ENCODE results near the gene TRAPPC2. TPM values are rescaled to one million over a fixed set of nuclear protein-coding genes. Genes with fewer than 3 reads are reported as not detected.

The TRAPPC2 gene
- total RNA-seq, 1 donor from 2014 or later: 14.7 TPM

GRCh38 chrX:13755254-13755653 is 20.8 kb upstream of the TRAPPC2 start:
- TF ChIP-seq CTCF (IDR thresholded peaks at IDR 0.05): no peak
- DNase-seq (ENCODE audit: extremely low spot score, unreplicated experiment): no peak
- Mint-ChIP-seq H3K9me3 (ENCODE audit: unreplicated experiment) (no peaks in the 10 kb centered on the region), H3K27me3 (ENCODE audit: unreplicated experiment) (no peaks in the 10 kb centered on the region), H3K27ac (ENCODE audit: unreplicated experiment) (no peak overlapping the region), H3K4me3 (ENCODE audit: unreplicated experiment) (no peak overlapping the region), H3K36me3 (ENCODE audit: unreplicated experiment) (peaks cover 10% of the 10 kb centered on the region), H3K4me1 (ENCODE audit: unreplicated experiment) (no peaks in the 10 kb centered on the region)

DNA sequence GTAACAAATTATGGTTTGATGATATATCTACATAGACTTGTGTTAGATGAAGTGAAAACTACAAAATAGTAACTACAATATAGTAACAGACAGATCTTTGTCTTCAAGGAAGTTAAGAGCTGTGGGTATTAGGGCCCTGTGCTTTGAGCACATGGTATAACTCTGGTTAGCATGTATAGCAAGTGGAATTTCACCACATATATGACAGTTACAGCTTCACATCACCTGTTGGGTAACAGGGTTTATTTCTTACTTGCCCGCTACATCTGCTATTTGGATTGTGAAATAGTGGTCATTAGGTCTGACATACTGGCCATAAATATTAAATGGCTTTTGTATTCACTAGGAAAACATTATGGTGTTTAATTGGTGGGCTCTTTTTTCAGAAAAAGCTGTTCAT is 20.3 kb upstream of the TRAPPC2 start:
- no peaks in the 10 kb centered on the region for H3K4me1 Mint-ChIP-seq (ENCODE audit: unreplicated experiment)
- no peak overlapping the region for H3K27ac Mint-ChIP-seq (ENCODE audit: unreplicated experiment)
- TF ChIP-seq CTCF (IDR thresholded peaks at IDR 0.05): no peak
- peaks cover 8% of the 10 kb centered on the region for H3K36me3 Mint-ChIP-seq (ENCODE audit: unreplicated experiment)
- no peak for DNase-seq (ENCODE audit: extremely low spot score, unreplicated experiment)
- H3K4me3 Mint-ChIP-seq (ENCODE audit: unreplicated experiment): no peak overlapping the region
- no peaks in the 10 kb centered on the region for H3K9me3 Mint-ChIP-seq (ENCODE audit: unreplicated experiment)
- H3K27me3 Mint-ChIP-seq (ENCODE audit: unreplicated experiment): no peaks in the 10 kb centered on the region

GRCh38 chrX:13752646-13753045 is 18.2 kb upstream of the TRAPPC2 start:
- Mint-ChIP-seq H3K4me3 (ENCODE audit: unreplicated experiment) (no peak overlapping the region), H3K27me3 (ENCODE audit: unreplicated experiment) (no peaks in the 10 kb centered on the region), H3K4me1 (ENCODE audit: unreplicated experiment) (no peaks in the 10 kb centered on the region), H3K27ac (ENCODE audit: unreplicated experiment) (no peak overlapping the region), H3K9me3 (ENCODE audit: unreplicated experiment) (no peaks in the 10 kb centered on the region), H3K36me3 (ENCODE audit: unreplicated experiment) (peaks cover 8% of the 10 kb centered on the region)
- no peak for DNase-seq (ENCODE audit: extremely low spot score, unreplicated experiment)
- no peak for TF ChIP-seq CTCF (IDR thresholded peaks at IDR 0.05)

GRCh38 chrX:13752141-13752540 is 17.7 kb upstream of the TRAPPC2 start:
- Mint-ChIP-seq H3K27ac (ENCODE audit: unreplicated experiment) (no peak overlapping the region), H3K4me1 (ENCODE audit: unreplicated experiment) (no peaks in the 10 kb centered on the region), H3K36me3 (ENCODE audit: unreplicated experiment) (peaks cover 8% of the 10 kb centered on the region), H3K9me3 (ENCODE audit: unreplicated experiment) (no peaks in the 10 kb centered on the region), H3K27me3 (ENCODE audit: unreplicated experiment) (no peaks in the 10 kb centered on the region), H3K4me3 (ENCODE audit: unreplicated experiment) (no peak overlapping the region)
- no peak for TF ChIP-seq CTCF (IDR thresholded peaks at IDR 0.05)
- no peak for DNase-seq (ENCODE audit: extremely low spot score, unreplicated experiment)

DNA sequence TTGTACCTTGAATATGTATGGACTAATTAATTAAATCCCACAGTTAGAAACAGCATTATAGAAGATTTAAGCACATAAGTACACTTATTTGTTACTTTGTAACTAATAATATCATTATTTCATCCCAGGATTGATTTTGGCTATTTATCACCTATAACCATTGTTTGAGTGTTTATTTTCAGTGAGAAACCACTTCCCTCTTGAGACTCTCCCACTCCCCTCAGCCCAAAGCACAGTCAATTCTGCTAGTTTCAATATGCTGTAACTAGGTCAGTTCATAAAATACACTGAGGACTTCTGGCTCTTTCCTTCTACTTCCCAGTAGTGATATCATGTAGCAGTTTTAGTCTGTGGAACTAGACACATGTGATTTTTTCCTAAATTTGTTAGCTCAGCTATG is 16.4 kb upstream of the TRAPPC2 start:
- Mint-ChIP-seq H3K27me3 (ENCODE audit: unreplicated experiment) (no peaks in the 10 kb centered on the region), H3K4me1 (ENCODE audit: unreplicated experiment) (no peaks in the 10 kb centered on the region), H3K9me3 (ENCODE audit: unreplicated experiment) (no peaks in the 10 kb centered on the region), H3K36me3 (ENCODE audit: unreplicated experiment) (peaks cover 4% of the 10 kb centered on the region), H3K27ac (ENCODE audit: unreplicated experiment) (no peak overlapping the region), H3K4me3 (ENCODE audit: unreplicated experiment) (no peak overlapping the region)
- DNase-seq (ENCODE audit: extremely low spot score, unreplicated experiment): no peak
- no peak for TF ChIP-seq CTCF (IDR thresholded peaks at IDR 0.05)
